Sciatic nerve (tissue), 2 donors: ENCODE measurements around the gene GPR152. TPM values are rescaled to one million over a fixed set of nuclear protein-coding genes. Genes with fewer than 3 reads are reported as not detected.
A peak's percentile ranks its signal among the peaks of the same experiment; 100 is the strongest.
"Not testable (repeated sequence)": the region's sequence is repeated elsewhere in the genome, so short reads cannot be mapped to it uniquely, and the experiment has no call there.

Experiments
- ATAC-seq: fragments of 200-7000 bp; cut with Tn5 transposase; one replicate; pipeline ENCODE4 v1.9.1; 2020; ENCODE audit warnings: mild to moderate bottlenecking, moderate library complexity
- DNase-seq: peaks from one replicate; pipeline ENCODE4 v3.0.0-alpha.2; 2020; ENCODE audit warnings: low spot score
- intact Hi-C: fragments of 100-400 bp; cut with DNase I; formaldehyde crosslinking; loops from one replicate; pipeline ENCODE4 v1.14.2; 2022
- total RNA-seq: library from RNA; stranded (reverse); fragmentation: NEBNext Ultra II Directional; extraction: Animal tissue kit (Norgen Biotek cat#: 25700); gene quantifications from one replicate; pipeline ENCODE4 v1.2.1, GENCODE V29; 2021
- donor health status: DM: no; HTN: no; CAD: no.
- donor health status: DM: no; HTN: no; CAD: no.

Gene GPR152
- total RNA-seq, 1 donor from 2014 or later, result not detected

DNA sequence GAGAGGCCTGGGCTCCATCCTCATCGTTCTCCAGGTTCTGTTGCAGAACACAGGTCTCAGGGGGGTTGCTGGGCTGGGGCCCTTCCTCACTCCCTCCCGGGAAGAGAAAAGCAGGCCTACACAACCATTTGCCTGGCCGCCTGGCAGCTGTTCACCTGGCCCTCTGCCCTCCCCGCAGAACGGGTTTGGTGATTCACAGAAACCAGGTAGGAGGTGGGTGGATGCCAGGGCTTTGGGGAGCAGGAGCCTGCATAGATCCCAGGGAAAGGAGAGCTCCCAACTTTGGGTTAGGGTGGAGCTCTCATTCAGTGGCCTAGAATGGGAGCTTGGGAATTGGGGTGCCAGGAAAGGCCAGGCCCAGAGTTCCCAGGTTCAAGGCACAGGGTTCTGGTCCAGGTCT is 15.5 kb upstream of the GPR152 start:
- ATAC-seq (no peak), DNase-seq (no peak)
- intact Hi-C loops, result no loop called here

DNA sequence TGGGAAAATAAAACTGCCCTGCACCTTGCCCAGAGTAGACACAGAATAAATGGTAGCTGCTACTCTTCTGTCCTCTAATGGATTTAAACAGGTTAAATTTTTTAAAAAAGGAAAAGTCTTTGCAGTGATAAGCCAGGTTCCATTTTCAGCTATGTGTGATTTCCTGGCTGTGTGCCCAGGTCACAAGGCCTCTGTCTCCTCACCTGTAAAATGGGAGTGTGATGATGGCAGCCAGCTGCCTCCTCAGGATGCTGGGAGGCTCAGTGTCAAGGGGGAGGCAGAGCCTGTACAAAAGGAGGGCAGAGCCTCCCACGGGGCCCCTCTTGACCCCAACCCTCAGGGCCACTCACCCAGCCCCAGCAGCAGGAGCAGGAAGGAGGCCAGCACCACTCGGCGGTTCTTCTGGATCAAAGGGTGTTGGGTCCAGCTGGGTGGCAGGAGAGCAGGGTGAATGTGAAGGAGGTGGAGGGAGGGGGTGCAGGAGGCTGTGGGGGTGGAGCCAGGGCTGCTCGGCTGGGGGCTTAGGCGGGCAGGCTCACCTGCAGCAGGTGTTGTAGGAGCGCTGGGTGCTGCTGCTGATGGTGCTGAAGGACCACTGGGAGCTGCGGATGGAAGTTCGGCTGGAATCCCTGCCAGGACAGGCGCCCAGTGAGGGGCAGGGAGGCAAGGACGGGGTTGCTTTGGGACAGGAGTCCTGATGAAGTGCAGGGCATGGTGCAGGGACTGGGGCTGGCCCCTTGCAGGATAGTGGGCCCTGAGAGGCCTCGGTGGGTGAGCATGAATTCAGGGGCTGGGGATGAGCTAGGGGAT is 14.6 kb upstream of the GPR152 start:
- ATAC-seq (no peak), DNase-seq (no peak)
- intact Hi-C loops, result no loop called here

DNA sequence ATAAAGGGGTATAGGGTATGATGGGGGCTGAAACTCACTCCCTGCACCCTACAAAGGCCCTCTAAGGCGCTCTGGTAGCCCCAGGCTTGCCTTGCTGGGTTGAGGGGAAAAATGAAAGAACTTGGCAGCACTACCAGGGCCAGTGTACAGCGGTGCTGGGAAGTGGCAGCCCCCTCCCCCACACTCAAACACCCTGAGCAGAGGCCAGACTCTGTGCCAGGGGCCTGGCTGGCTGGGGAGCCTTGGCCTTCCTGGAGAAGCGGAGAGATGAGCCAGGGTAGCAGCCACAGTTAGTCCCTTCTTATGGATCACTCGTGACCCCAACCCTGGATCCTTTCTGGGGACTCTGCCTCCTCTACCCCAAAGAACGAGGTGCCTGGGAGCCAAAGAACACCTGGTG is 13.8 kb upstream of the GPR152 start:
- DNase-seq (no peak), ATAC-seq (no peak)
- intact Hi-C loops, result no loop called here

DNA sequence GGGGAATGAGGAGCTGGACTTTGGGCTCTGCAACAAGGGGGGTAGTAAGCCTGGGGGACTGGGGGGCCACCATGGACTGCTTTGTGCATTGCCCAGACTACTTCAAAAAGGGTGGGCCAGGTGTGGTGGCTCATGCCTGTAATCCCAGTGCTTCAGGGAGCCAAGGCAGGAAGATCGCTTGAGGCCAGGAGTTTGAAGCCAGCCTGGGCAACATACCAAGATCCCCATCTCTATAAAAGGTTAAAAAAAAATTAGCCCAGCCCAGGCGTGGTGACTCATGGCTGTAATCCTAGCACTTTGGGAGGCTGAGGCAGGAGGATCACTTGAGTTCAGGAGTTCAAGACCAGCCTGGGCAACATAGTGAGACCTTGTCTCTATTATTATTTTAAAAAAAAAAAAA is 13.0 kb upstream of the GPR152 start:
- DNase-seq, intact Hi-C loops, ATAC-seq: not testable (repeated sequence)

DNA sequence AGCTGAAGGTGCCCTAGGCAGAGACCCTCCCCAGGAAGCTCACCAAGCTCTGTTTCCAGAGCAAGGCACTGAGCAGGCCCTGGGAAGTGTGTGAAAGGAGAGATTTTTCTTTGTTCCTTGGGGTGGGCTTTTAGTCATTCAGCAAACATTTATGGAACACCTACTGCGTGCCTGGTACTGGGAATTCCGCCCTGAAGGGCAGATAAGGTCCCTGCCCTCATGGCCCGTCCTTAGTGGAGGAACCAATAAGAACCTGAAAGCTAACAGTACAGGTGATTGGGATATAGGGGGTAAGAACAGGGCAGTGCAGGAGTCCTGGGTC is 12.6 kb upstream of the GPR152 start:
- intact Hi-C loops, result no loop called here
- ATAC-seq, result no peak
- DNase-seq, result no peak

DNA sequence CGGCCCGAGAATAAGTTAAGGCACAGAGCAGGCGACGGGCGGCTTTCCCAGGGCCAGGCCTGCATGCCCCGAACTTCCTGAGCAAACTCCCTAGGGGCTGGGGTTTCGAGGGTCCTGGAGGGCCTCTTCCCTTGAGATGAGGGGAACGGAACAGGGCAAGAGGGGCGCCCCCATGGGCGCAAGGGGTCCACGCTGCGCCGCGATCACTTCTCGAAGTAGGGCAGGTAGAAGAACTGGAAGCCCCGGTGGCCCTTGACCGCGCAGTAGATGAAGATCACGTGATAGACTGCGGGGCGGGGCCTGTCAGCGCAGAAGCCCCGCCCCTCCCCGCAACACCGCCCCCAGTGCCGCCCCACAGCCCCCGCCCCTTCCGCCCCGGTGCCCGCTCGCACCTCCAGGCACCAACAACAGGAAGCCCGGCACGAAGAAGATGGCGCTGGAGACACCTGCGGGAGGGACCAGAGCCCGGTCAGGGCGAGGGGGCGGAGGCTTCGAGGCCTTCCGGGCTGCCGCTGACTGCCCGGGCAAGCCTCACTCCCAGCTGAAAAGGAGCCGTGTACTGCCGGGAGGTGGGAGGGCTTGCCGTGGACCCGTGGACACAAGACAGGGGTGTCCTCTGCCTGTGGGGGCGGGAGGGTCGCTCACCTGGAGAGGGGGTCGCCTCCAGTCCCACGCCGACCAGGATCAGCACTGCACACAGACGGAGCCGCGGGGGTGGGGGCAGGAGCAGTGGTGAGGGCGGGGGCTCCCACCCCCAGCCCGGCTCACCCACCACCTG is 12.1 kb upstream of the GPR152 start:
- ATAC-seq (peak; percentile 85), DNase-seq (peak; percentile 93)
- intact Hi-C loops, result no loop called here

DNA sequence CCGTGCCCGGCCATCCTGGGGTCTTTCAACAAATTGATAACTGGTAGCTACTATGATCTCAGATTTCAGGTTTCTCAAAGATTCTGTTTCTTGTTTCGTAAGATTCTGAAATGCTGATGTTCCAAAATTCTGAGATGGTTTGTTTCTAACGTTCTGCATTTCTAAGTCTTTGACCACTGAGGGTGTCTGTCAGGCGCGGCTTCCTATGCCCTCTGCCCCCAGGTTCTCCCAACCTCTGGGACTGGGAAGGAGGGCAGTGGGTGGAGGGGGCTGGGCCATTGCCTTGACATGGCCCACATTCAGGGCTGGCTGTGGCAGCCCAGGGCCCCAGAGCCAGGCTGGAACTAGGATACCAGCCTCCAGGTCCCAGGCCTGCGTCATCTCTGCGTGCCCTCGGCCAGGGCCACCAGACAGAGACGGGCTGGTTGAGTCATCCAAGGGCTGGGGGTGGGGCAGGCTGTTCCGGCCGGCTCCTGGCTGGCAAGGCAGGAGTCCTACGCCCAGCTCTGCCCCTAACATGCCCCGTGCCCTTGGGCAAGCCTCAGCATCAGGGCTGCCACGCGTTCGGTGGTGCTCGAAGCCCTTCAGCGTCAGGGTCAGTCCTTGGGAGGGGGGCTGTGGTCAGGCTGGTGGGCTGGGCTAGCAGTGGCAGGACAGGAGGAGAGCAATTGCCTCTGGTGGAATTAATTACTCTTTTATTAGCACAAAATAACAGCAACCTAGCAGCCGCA is 11.3 kb upstream of the GPR152 start:
- ATAC-seq (peak; percentile 73), DNase-seq (peak; percentile 84)
- intact Hi-C loops, result no loop called here

DNA sequence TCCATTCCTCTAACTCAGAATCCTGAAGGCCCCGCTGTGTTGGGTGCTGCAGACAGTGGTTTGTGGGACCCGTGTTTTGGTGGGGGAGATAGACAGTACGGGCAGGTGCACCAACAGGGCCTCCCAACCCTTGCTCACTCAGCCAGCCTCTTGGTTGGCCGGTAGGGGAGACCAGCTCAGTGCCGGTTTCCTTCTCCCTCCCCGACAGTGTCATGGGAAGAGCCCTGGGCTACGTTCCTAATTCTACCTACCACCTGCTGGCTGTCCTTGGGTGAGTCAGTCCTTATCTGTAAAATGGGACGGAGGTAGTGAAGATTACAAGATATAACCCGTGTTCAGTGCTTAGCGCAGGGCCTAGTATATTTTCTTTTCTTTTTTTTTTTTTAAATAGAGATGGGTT is 10.7 kb upstream of the GPR152 start:
- ATAC-seq (no peak), DNase-seq (no peak)
- intact Hi-C loops, result no loop called here

DNA sequence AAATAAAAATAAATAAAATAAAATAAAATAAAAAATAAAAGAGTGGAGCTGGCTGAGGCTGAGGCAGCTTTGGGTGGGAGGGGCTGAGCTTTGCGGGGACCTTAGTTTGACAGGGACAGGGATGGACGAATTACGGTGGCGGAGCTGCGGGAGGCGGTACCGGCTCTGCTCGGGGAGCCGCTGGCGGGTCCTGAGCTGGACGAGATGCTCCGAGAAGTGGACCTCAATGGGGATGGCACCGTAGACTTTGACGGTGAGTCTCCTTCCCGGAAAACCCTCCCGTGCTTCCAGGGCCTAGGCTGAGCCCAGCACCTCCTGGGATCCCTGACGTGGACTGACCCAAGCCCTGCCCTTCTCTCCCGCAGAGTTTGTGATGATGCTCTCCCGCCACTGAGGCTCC is 5.7 kb upstream of the GPR152 start:
- no peak for ATAC-seq
- no peak for DNase-seq
- intact Hi-C loops, result no loop called here

DNA sequence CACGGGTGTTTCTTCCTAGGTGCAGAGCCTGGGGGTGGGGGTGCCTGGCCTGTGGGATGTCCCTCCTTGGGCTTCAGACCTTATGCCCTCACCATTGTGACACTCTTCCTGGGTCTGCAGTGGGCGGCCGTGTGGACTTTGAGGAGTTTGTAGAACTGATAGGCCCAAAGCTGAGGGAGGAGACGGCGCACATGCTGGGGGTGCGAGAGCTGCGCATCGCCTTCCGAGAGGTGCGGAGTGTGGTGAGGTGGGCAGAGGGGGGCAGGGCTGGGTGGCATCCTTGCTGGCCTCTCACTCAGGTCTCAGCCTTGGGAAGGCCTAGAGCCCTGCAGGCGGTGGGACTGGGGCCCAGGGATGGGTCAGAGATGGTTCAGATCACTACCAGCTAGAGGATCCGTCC is 4.9 kb upstream of the GPR152 start:
- DNase-seq, result no peak
- ATAC-seq, result no peak
- intact Hi-C loops, result no loop called here

DNA sequence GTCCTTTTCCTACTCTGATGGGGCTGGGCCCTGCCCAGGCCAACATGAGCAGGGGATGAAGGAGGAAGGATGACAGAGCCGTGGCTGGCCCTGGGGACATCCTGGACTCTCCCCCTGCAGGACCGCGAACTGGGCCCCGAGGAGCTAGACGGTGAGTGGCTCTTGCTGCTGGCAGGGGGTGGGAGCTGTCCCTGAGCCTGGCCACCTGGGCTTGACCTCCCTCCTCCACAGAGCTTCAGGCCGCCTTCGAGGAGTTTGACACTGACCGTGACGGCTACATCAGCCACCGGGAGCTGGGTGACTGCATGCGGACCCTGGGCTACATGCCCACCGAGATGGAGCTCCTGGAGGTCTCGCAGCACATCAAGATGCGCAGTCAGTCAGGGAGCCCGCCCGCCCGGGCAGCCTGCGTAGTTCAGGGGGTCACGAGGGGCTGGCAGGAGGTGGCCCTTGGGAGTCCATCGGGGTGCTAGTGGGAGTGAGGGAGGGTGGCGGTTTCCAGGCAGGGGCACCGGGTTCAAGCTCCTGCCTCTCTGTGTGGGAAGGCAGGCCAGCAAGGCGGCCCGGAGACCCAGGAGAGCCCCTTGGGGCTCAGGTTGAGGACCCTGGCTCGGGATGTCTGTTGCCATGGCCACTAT is 3.7 kb upstream of the GPR152 start:
- intact Hi-C loops, result no loop called here

DNA sequence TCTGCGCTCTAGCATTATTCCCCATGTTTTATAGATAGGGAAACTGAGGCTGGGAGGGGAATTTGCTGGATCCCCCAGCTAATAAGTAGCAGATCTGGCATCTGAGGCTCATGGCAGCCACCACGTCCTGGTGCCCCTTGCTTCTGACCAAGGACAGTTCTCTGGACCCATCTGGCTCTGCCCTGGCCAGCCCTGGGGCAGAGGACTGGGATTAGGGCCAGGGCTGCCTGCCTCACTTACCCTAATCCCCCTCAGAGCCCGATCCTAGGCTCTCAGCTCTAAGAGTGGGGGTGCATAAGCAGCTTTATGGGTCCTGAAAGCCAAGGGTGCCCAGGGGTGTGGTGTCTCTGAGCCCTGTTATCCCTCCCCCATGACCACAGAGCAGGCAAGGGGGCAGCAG is 2.5 kb upstream of the GPR152 start, which contains the start of gene CABP4:
Gene CABP4, plus strand, starts transcription at position 301 of the 400 bp plus-strand sequence. Its CDS starts 70 bp downstream, at position 371.
- intact Hi-C loops, result no loop called here
- ATAC-seq, result no peak
- no peak for DNase-seq

More for the DNA sequence above, 3.7 kb upstream of the GPR152 start:
- DNase-seq (no peak), ATAC-seq (no peak)

DNA sequence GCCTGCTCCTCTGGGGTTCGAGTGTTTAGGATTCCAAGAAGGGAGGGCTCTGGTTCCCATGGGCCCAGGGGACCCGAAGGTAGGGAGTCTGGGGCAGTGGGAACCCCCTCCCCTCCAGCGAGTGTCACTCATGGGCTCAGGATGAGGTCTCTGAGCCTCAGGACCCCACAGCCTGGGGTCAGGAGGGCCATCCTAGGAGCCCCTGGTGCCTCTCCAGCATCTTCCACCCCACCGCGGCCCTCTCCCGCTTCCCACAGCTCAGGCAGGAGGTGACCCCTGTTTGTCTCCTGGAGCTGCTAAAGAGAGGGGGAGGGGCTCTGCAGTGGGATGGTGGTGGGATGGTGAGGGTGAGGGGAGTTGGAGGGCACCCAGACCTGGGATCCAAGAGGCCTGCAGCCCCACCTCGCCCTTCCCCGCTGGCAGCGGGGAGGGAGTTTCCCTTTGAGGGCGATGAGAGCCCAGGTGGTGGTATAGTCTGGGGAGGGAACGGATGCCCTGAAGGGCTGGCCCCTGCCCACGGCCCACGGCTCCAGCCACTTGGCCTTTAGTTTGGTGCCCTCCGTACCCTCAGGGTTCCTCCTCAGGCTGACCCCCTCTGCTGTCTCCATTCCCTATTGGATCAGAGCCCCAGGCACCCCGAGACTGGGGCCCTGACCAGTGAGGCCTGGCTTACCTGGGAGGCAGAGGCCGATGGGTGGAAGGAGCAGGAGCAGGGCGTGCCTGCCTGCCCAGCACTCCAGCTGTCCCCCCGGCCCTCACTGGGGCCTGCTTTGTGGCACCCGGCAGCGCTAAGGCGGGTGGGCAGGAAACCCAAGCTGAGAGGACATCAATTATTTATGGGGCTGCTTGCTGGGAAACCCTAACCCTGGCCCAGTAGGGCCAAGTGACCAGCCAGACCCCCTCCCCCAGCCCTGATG is 1.5 kb upstream of the GPR152 start:
- intact Hi-C loops, result no loop called here
- ATAC-seq, result no peak
- DNase-seq, result no peak

DNA sequence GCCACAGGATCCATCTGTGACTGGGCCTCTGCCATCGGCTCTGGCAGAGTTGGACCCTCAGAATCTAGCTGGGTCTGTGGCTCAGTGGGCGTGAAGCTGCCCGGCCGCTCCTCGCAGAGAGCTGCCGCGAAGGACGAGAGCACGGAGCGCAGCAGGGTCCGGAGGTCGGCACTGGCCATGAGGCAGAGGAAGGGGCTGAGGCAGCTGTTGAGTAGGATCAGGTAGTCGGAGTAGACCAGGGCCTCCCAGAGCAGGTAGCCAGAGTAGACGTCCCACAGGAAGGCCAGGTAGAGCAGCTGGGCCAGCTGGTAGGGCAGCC is 912 bp downstream of the GPR152 start:
- intact Hi-C loops, result no loop called here
- no peak for ATAC-seq
- DNase-seq, result no peak

DNA sequence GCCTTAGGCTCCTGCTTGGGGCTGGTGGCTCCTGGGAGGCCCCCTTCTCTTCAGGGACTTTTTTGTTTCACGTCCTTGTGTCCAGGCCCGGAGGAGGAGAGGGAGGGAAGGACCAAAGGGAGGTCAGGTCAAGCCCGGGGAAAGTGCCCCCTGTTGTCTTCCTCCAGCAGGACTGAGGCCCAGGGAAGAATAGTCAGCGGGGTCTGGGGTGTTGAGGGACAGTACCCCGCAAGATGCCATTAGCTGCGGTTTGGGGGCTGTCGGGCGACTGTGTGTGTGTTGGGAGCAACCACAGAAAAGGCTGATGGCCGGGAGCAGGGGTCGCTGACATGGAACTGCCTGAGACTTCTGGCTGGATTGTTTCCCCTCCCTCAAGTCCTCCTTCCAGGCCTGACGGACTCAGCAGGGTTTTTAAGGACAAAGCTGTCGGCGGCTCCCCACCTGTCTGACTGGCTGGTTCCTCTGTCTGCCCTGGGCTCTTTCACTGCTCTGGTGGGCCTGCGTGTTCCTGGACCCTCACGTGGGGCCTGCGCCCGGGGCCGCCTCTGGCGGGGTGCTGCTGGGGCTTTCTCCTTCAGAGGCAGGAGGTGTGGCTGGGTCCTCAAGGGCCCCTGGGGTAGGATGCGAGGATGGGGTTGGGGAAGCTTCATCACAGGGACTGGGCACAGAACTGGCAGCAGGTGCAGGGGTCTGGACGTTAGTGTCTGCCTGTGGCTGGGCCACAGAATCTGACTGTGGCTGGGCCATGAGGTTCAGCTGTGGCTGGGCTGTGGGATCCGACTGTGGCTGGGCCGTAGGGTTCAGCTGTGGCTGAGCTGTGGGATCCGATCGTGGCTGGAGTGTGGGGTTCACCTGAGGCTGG is 1.5 kb downstream of the GPR152 start:
- DNase-seq (no peak), ATAC-seq (no peak)
- intact Hi-C loops, result no loop called here

DNA sequence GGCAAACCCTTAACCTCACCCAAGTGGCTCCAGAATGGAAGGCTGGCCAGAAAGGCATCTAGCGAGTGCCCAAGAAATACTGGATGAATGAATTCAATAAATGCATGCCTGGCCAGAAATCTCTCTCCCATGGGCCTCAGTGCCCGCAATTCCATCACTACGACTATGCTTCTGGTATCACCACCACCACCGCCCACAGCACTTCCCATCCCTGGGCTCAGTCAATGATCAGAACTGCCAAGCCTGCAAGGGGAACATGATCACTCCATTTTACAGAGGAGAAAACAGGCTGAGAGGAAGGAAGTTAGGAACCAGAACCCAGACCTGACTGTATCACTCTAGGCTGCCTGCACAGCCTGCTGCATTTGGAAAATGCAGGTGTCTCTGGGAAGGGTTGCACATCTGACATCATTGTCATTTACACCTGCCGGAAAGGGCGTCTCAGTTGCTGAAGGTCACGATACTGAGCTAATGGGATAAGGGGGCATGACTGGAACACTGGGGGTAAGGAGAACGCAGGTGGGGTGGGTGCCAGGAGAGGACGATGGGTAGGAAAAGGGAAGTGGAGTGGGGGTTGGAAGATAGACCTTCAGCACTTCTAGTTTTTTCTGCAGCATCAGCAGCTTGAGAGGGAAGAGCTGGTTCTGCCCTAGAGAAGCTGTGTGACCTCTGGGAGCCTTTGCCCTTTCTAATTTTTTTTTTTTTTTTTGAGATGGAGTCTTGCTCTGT is 3.2 kb downstream of the GPR152 start:
- ATAC-seq (peak; percentile 51), DNase-seq (no peak)
- intact Hi-C loops, result no loop called here

DNA sequence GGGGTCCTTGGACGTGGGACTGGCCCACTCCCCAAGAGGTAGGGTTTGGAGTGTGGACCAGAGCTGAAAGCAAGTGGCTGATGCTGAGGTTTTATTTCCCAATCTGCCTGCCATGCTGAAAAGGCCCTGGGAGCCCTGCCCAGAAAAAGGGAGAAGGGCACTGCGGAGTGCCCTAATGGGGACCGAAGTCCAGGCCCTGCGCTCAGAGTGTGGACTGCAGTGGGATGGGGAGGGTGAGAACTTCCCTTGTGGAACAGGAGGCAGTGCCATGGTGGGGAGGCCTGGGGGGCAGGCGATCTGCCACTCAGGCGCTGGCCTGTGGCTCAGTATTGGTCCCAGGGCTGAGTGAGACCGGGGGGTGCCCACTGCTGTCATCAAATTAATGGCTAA is 4.3 kb downstream of the GPR152 start:
- DNase-seq, result no peak
- intact Hi-C loops, result no loop called here
- no peak for ATAC-seq
